BLaER1 (cell line): ENCODE data around the gene SLC25A22.

Experiments
- H3K27ac ChIP-seq: shearing (Covaris generic); formaldehyde crosslinking; 2 replicates; pipeline ENCODE4 v1.8.1; 2022
- H3K27me3 ChIP-seq: shearing (Covaris generic); formaldehyde crosslinking; 2 replicates; pipeline ENCODE4 v1.8.1; 2022
- H3K36me3 ChIP-seq: shearing (Covaris generic); formaldehyde crosslinking; 2 replicates; pipeline ENCODE4 v1.8.1; 2022
- H3K4me1 ChIP-seq: shearing (Covaris generic); formaldehyde crosslinking; 2 replicates; pipeline ENCODE4 v1.8.1; 2022
- H3K4me2 ChIP-seq: shearing (Covaris generic); formaldehyde crosslinking; 2 replicates; pipeline ENCODE4 v1.8.1; 2022
- H3K4me3 ChIP-seq: shearing (Covaris generic); formaldehyde crosslinking; 2 replicates; pipeline ENCODE4 v1.8.1; 2022
- H3K9ac ChIP-seq: shearing (Covaris generic); formaldehyde crosslinking; 2 replicates; pipeline ENCODE4 v1.8.1; 2022
- H3K9me3 ChIP-seq: shearing (Covaris generic); formaldehyde crosslinking; 2 replicates; pipeline ENCODE4 v1.8.1; 2022
- H4K20me1 ChIP-seq: shearing (Covaris generic); formaldehyde crosslinking; 2 replicates; pipeline ENCODE4 v1.8.1; 2022
- Cebpa-rat ChIP-seq: shearing (Covaris generic); IDR thresholded peaks from 2 replicates; pipeline ENCODE4 v1.8.1; 2022

SLC25A22 gene

DNA sequence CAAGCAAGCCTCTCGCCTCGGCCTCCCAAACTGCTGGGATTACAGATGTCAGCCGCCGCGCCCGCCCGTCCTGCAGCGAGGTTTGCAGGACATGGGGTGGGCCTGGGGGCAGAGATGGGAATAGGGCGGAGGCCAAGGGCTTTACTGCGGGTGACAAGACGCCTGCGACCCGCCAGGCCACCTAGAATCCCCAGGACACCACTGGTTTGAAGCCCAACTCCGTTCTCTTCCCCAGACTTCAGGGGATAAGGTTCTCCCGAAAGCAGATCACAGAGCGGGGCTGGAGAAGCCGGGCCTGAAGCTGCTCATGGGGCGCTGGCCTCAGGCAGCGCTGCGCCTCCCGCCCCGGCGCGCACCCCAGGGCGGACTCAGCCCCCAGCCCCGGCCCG, 43.9 kb upstream of the SLC25A22 start:
- H3K9me3 ChIP-seq = no peaks in the 10 kb centered on the region
- peak overlapping the region; percentile 82 for H3K4me3 ChIP-seq
- peak overlapping the region; percentile 98 for H3K9ac ChIP-seq
- H3K27ac ChIP-seq = peak overlapping the region; percentile 100
- H4K20me1 ChIP-seq = peaks cover 72% of the 10 kb centered on the region
- peak overlapping the region; percentile 98 for H3K4me2 ChIP-seq
- no peak for TF ChIP-seq Cebpa-rat
- H3K36me3 ChIP-seq = peaks cover 41% of the 10 kb centered on the region
- peaks cover 54% of the 10 kb centered on the region for H3K4me1 ChIP-seq
- no peaks in the 10 kb centered on the region for H3K27me3 ChIP-seq

DNA sequence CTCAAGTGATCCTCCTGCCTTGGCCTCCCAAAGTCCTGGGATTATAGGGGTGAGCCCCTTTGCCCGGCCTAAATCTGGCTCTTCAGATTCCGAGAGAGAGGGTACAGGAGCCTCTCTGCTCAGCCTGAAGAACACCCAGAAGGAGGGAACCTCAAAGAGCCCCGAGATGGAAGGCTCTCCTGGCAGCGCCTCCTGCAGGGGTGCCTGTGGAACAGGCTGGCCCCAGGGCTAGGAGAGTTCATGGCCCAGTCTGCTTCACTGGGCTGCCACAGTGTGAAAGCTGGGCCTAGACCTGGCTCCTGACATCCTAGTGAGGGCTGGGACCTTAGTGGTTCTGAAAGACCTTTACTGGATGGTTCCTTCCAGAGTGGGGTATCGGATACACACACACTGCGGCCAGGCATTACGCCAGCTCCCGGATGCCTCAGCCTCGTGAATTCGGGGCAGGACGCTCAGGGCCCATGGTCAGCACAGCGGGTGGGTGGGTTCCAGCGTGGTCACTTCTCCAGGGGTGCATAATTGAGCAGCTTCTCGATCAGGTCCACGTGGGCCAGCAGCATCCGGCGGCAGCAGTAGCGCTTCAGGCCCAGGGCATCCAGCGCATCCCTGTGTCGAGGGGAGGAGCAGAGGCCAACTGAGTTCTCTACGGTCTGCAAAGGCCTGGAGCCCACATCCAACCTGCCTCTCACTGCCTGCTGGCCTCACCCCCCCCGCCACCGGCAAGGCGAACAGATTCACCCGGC, 42.0 kb upstream of the SLC25A22 start:
- no peak for TF ChIP-seq Cebpa-rat
- Histone ChIP-seq H3K27me3 (peaks cover 1% of the 10 kb centered on the region), H3K4me3 (no peak overlapping the region), H3K36me3 (peaks cover 50% of the 10 kb centered on the region), H3K4me1 (peaks cover 38% of the 10 kb centered on the region), H3K27ac (no peak overlapping the region), H3K9me3 (no peaks in the 10 kb centered on the region), H3K9ac (peak overlapping the region; percentile 98), H3K4me2 (peak overlapping the region; percentile 98), H4K20me1 (peaks cover 73% of the 10 kb centered on the region)

DNA sequence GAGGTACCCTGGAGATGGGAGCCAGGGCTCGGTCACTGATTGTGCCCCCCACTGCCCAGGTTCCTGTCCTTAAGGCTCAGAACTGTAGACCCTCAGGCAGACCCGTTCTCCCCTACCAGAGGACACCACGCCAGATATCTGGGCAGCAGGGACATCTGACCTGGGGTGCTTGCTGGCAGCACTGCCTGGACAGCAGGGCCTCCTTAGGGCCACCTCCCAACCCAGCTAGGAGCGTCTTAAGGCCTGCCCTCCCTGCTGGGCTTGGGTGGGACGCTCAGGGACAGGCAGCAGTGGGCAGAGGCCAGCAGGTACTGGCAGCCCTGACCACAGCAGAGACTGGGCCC, 41.2 kb upstream of the SLC25A22 start:
- Histone ChIP-seq H3K4me3 (no peak overlapping the region), H4K20me1 (peaks cover 77% of the 10 kb centered on the region), H3K4me1 (peaks cover 40% of the 10 kb centered on the region), H3K36me3 (peaks cover 50% of the 10 kb centered on the region), H3K27ac (no peak overlapping the region), H3K9ac (no peak overlapping the region), H3K9me3 (no peaks in the 10 kb centered on the region), H3K4me2 (no peak overlapping the region), H3K27me3 (peaks cover 9% of the 10 kb centered on the region)
- no peak for TF ChIP-seq Cebpa-rat

DNA sequence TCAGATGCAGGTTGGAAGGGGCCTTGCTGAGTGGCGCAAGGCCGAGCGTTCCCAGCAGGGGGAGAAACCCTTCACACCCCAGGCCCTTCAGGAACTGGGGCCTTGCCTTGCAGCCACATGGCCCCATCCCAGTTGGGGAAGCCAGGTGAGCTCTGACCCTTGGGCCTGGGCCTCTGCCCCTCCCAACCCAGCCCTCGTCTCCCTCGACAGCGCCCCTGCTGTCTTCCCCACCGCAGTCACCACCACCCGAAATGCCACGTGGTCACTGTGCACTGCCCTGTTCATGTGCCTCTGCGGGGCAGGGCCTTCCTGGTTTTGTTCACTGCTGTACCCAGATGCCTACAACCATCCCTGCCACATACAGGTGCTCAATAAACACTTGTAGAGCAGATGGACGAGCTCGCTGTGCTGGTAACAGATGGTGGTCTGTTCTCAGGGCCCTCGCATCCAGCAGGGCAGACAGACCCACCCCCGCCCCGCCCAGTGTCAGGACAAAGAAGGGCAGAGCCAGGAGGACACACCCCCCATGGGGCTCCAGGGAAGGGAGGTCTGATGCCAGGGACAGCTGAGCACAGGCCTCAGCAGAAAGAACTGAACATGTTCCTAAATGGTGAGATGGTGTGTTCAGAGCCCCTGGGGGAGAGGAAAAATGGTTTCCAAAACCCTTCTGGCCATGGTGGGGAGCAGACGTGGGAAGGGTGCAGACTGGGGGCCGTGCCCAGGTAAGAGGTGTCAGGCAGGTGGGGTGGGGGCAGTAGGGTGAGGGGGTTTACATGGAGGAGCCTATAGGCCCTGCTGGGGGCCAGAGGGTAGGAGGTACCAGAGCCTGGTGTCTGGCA, 40.6 kb upstream of the SLC25A22 start:
- no peaks in the 10 kb centered on the region for H3K9me3 ChIP-seq
- H3K27ac ChIP-seq = no peak overlapping the region
- peaks cover 50% of the 10 kb centered on the region for H3K36me3 ChIP-seq
- TF ChIP-seq Cebpa-rat = no peak
- H3K4me1 ChIP-seq = peaks cover 40% of the 10 kb centered on the region
- H3K9ac ChIP-seq = no peak overlapping the region
- H3K4me2 ChIP-seq = no peak overlapping the region
- peaks cover 15% of the 10 kb centered on the region for H3K27me3 ChIP-seq
- H3K4me3 ChIP-seq = no peak overlapping the region
- H4K20me1 ChIP-seq = peaks cover 83% of the 10 kb centered on the region

DNA sequence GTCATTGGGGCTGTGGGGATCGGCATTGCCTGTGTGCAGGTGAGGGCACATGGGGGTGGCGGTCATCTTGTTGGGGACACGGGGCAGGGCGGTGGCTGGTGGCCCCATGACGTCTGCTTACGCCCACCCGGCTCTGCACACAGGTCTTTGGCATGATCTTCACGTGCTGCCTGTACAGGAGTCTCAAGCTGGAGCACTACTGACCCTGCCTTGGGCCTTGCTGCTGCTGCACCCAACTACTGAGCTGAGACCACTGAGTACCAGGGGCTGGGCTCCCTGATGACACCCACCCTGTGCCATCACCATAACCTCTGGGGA, 39.9 kb upstream of the SLC25A22 start:
- H3K9me3 ChIP-seq = no peaks in the 10 kb centered on the region
- peaks cover 20% of the 10 kb centered on the region for H3K27me3 ChIP-seq
- TF ChIP-seq Cebpa-rat = no peak
- H3K4me1 ChIP-seq = peaks cover 40% of the 10 kb centered on the region
- peaks cover 50% of the 10 kb centered on the region for H3K36me3 ChIP-seq
- H3K4me3 ChIP-seq = no peak overlapping the region
- no peak overlapping the region for H3K27ac ChIP-seq
- peaks cover 88% of the 10 kb centered on the region for H4K20me1 ChIP-seq
- H3K4me2 ChIP-seq = no peak overlapping the region
- no peak overlapping the region for H3K9ac ChIP-seq

DNA sequence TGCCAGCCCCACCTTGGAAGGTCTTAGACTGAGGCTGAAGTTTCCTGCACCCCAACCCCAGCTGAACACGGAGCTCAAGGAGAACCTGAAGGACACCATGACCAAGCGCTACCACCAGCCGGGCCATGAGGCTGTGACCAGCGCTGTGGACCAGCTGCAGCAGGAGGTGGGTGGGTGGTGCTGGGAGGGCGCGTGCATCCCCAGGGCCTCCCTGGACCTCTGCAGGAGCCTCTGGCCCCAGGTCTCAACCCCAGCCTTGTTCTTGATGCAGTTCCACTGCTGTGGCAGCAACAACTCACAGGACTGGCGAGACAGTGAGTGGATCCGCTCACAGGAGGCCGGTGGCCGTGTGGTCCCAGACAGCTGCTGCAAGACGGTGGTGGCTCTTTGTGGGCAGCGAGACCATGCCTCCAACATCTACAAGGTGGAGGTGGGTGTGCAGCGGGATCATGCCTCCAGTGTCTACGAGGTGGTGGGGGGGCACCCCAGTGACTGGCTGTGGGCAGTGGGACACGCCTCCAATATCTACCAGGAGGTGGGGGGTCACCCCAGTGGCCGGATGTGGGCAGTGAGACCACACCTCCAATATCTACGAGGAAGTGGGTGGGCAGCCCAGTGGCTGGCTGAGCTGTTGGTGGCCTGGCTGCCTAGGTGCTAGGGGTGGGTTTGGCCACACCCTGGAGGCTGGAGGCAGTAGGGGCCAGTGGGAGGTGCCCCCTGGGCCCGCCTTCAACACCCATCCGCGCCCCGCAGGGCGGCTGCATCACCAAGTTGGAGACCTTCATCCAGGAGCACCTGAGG, 39.3 kb upstream of the SLC25A22 start:
- H3K4me2 ChIP-seq = no peak overlapping the region

DNA sequence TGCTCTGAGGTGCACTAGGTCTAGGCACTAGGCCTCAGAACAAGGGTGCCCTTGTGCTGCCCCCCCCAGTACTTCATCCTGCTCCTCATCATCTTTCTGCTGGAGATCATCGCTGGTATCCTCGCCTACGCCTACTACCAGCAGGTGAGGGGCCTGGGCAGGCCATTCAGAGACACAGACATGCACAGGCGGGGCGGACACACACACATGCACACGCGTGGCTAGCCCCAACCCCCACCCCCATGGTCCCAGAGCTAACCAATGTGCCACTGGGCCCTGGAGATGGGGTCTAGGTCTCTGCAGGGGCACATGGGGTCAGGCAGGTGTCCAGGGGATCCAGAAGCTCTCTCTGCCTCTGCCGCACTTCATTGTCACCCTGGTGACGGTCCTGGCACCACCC, 38.6 kb upstream of the SLC25A22 start:
- H3K4me3 ChIP-seq = no peak overlapping the region
- H4K20me1 ChIP-seq = peaks cover 90% of the 10 kb centered on the region
- H3K27me3 ChIP-seq = peaks cover 29% of the 10 kb centered on the region
- no peak overlapping the region for H3K27ac ChIP-seq
- peaks cover 49% of the 10 kb centered on the region for H3K4me1 ChIP-seq
- TF ChIP-seq Cebpa-rat = no peak
- peaks cover 50% of the 10 kb centered on the region for H3K36me3 ChIP-seq
- H3K4me2 ChIP-seq = no peak overlapping the region
- no peak overlapping the region for H3K9ac ChIP-seq
- no peaks in the 10 kb centered on the region for H3K9me3 ChIP-seq

More for the DNA sequence above, 39.3 kb upstream of the SLC25A22 start:
- Histone ChIP-seq H3K36me3 (peaks cover 50% of the 10 kb centered on the region), H3K9me3 (no peaks in the 10 kb centered on the region), H3K9ac (no peak overlapping the region), H3K27me3 (peaks cover 23% of the 10 kb centered on the region), H3K27ac (no peak overlapping the region), H4K20me1 (peaks cover 90% of the 10 kb centered on the region), H3K4me1 (peaks cover 42% of the 10 kb centered on the region), H3K4me3 (no peak overlapping the region)
- TF ChIP-seq Cebpa-rat = no peak

DNA sequence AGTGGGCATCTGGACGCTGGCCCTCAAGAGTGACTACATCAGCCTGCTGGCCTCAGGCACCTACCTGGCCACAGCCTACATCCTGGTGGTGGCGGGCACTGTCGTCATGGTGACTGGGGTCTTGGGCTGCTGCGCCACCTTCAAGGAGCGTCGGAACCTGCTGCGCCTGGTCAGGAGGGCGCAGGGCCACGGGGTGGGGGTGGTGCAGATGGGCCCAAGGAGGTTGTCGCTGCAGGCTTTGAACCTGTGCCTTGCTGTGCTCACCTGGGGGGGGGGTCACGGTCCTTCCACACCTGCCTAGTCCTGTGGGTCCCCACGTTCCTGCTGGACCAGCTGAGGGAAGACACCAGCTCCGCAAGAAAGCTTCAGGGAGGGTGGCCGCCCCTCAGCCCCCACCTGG, 38.2 kb upstream of the SLC25A22 start:
- Histone ChIP-seq H3K4me3 (no peak overlapping the region), H3K9me3 (no peaks in the 10 kb centered on the region), H3K4me1 (peaks cover 49% of the 10 kb centered on the region), H3K36me3 (peaks cover 50% of the 10 kb centered on the region), H4K20me1 (peaks cover 90% of the 10 kb centered on the region), H3K4me2 (no peak overlapping the region), H3K9ac (no peak overlapping the region), H3K27me3 (peaks cover 34% of the 10 kb centered on the region), H3K27ac (no peak overlapping the region)
- TF ChIP-seq Cebpa-rat = no peak

DNA sequence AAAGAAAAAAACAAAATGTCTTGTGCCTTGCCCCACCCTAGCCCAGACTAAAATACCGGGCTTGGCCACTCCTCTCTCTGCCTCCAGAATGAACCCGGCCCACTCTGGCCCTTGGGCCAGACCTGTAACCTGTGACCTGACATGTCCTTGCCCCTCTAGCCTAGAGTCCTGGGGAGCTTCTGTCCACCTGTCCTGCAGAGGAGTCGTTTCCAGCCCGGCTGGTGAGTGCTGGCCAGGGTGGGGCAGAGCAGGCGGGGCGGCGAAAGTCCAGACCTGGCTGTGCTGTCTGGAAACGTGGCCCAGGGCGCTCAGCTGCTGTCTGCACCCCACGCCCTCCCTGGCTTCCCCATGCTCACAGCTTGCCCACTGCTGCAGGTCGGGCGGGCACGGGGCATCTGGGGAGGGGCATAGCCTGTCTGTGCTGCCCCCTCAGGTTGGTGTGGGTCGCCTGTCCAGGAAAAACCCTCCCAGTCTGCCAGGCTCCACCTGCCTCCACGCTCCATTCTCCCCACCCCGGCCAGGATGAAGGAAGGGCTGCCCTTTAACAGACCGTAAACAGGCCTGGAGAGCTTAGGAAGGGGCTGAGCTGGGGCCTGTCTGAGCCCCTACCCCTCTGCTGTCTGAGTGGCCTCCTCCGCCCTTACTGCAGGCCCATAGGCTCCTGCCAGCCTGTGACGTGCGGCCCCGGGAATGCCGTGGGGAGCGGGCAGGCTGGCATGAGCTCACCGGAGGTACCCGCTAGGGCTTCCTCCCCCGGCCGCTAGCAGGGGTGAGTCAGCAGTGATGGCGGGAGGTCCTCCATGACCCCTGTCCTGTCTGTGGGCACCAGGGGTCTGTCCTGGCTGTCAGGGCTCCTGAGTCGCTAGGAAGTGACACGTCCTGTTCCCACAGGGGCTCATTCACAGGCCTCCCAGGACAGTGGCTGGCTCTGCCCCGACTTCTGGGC, 36.6 kb upstream of the SLC25A22 start:
- H3K9ac ChIP-seq = peak overlapping the region; percentile 48; the same call in 1 of the 2 replicates
- H4K20me1 ChIP-seq = peaks cover 90% of the 10 kb centered on the region
- no peak for TF ChIP-seq Cebpa-rat
- H3K4me1 ChIP-seq = peaks cover 55% of the 10 kb centered on the region
- peak overlapping the region; percentile 98 for H3K4me2 ChIP-seq
- no peak overlapping the region for H3K4me3 ChIP-seq
- no peaks in the 10 kb centered on the region for H3K9me3 ChIP-seq
- peaks cover 35% of the 10 kb centered on the region for H3K36me3 ChIP-seq
- H3K27ac ChIP-seq = no peak overlapping the region
- peaks cover 50% of the 10 kb centered on the region for H3K27me3 ChIP-seq
